Upper lobe of left lung (tissue), 6 donors: ENCODE results near the gene GRHL3. TPM values are rescaled to one million over a fixed set of nuclear protein-coding genes. Genes with fewer than 3 reads are reported as not detected.

Experiments
- ATAC-seq, 2 donors: fragments of 200-7000 bp; cut with Tn5 transposase; one replicate each; pipeline ENCODE4 v1.9.1; 2022; ENCODE audit warnings: mild to moderate bottlenecking in 2 of 2, moderate library complexity in 2 of 2; ENCODE audit not compliant: low FRiP score in 2 of 2
- DNase-seq, 2 donors: peaks; one replicate each; pipeline ENCODE4 v3.0.0-alpha.2; 2019 to 2020
- H3K27ac ChIP-seq, 4 donors: fragments of 200-600 bp; sonication (generic); one replicate each; pipeline ENCODE4 v1.5.1; 2016 to 2019
- H3K27me3 ChIP-seq, 4 donors: fragments of 200-600 bp; sonication (generic); one replicate each; pipeline ENCODE4 v1.5.1; 2017 to 2019
- H3K36me3 ChIP-seq, 4 donors: fragments of 200-600 bp; sonication (generic); one replicate each; pipeline ENCODE4 v1.5.1; 2016 to 2019
- H3K4me1 ChIP-seq, 4 donors: fragments of 200-600 bp; sonication (generic); one replicate each; pipeline ENCODE4 v1.5.1; 2018 to 2019
- H3K4me3 ChIP-seq, 4 donors: fragments of 200-600 bp; sonication (generic); one replicate each; pipeline ENCODE4 v1.5.1; 2017 to 2019; ENCODE audit warnings: mild to moderate bottlenecking in 2 of 4, moderate library complexity in 1 of 4
- H3K9me3 ChIP-seq, 4 donors: fragments of 200-600 bp; sonication (generic); one replicate each; pipeline ENCODE4 v1.5.1; 2018 to 2019
- CTCF ChIP-seq, 6 experiments: fragments of 450-650 bp in 4 of 6; fragments of 200-600 bp in 2 of 6; sonication (generic) in 2 of 6; IDR thresholded peaks; one replicate each; pipeline ENCODE4 v1.5.1; 2016 to 2019; ENCODE audit warnings: antibody characterized with exemption in 6 of 6
- EP300 ChIP-seq, 4 donors: sonication (generic); formaldehyde crosslinking; IDR thresholded peaks; one replicate each; pipeline ENCODE4 v1.5.1; 2017; ENCODE audit warnings: antibody characterized with exemption in 4 of 4, control low read depth in 2 of 4
- POLR2A ChIP-seq, 4 donors: fragments of 450-650 bp; IDR thresholded peaks; one replicate each; pipeline ENCODE4 v1.5.1; 2016 to 2017; ENCODE audit warnings: antibody characterized with exemption in 4 of 4, mild to moderate bottlenecking in 2 of 4
- POLR2AphosphoS5 ChIP-seq, 2 donors: sonication (generic); formaldehyde crosslinking; IDR thresholded peaks; one replicate each; pipeline ENCODE4 v1.5.1; 2017; ENCODE audit warnings: antibody characterized with exemption in 2 of 2
- WGBS, 2 donors: methylation state at CpG; one replicate each; pipeline ENCODE4 v1.1.5; 2017 to 2018; 5-methylcytosine and 5-hydroxymethylcytosine counted together
- total RNA-seq, 6 donors: library from RNA; depleted of rRNA in 4 of 6; stranded (reverse); fragments of >200 nt in 4 of 6; gene quantifications; one replicate each; pipeline versions ENCODE4 v1.1.0 to v1.2.1, GENCODE V29; 2016 to 2021
- donor health status: DM: no; HTN: no; CAD: no; lungs with moderate emphysema.
- donor health status: DM: no; HTN: yes; CAD: no; lungs with severe emphysema.

Gene GRHL3
- total RNA-seq, 6 donors from 2014 or later = 0.09 to 0.24 TPM; not detected in 4

- Histone ChIP-seq H3K4me1 (no peaks in the 10 kb centered on the region), H3K9me3 (no peaks in the 10 kb centered on the region), H3K27ac (no peak overlapping the region), H3K36me3 (peaks cover 0 to 20% (median 11%) of the 10 kb centered on the region in 4 donors), H3K27me3 (no peaks in the 10 kb centered on the region), H3K4me3 (no peak overlapping the region)
- ATAC-seq (no peak), DNase-seq (no peak)
- TF ChIP-seq POLR2AphosphoS5 (IDR thresholded peaks at IDR 0.05) (no peak), EP300 (IDR thresholded peaks at IDR 0.05) (no peak), CTCF (IDR thresholded peaks at IDR 0.05) (no peak), POLR2A (IDR thresholded peaks at IDR 0.05) (no peak)
- WGBS, 2 donors = 83 to 87% methylated on average over 3 of the region's 3 CpGs
Observed at GRCh38 chr1:24355466-24355865, 36.3 kb downstream of the GRHL3 start.

GRCh38 chr1:24357038-24357437, 37.9 kb downstream of the GRHL3 start:
- H3K27ac ChIP-seq = no peak overlapping the region
- no peaks in the 10 kb centered on the region for H3K4me1 ChIP-seq
- no peak for ATAC-seq
- no peaks in the 10 kb centered on the region for H3K9me3 ChIP-seq
- H3K27me3 ChIP-seq = no peaks in the 10 kb centered on the region
- no peak overlapping the region for H3K4me3 ChIP-seq
- no peak for TF ChIP-seq POLR2A (IDR thresholded peaks at IDR 0.05)
- no peak for TF ChIP-seq POLR2AphosphoS5 (IDR thresholded peaks at IDR 0.05)
- no peak for TF ChIP-seq EP300 (IDR thresholded peaks at IDR 0.05)
- no peak for TF ChIP-seq CTCF (IDR thresholded peaks at IDR 0.05)
- H3K36me3 ChIP-seq = peaks cover 0 to 20% (median 11%) of the 10 kb centered on the region in 4 donors
- WGBS, 2 donors = 94 to 98% methylated on average over 3 to 7 of the region's 7 CpGs
- peak in 1 of 2 donors; percentile 51 for DNase-seq

- 94 to 97% methylated on average over 10 of the region's 10 CpGs for WGBS, 2 donors
Observed at GRCh38 chr1:24360681-24361080, 41.5 kb downstream of the GRHL3 start.

GRCh38 chr1:24361811-24362210, 42.7 kb downstream of the GRHL3 start:
- no peaks in the 10 kb centered on the region for H3K9me3 ChIP-seq
- no peak for ATAC-seq
- 97 to 100% methylated on average over 3 of the region's 3 CpGs for WGBS, 2 donors
- H3K4me1 ChIP-seq = peaks cover 0 to 10% (median 0%) of the 10 kb centered on the region in 4 donors
- no peak overlapping the region for H3K27ac ChIP-seq
- no peaks in the 10 kb centered on the region for H3K27me3 ChIP-seq
- H3K4me3 ChIP-seq = no peak overlapping the region
- peaks cover 0 to 20% (median 11%) of the 10 kb centered on the region in 4 donors for H3K36me3 ChIP-seq
- no peak for DNase-seq
- TF ChIP-seq EP300 (IDR thresholded peaks at IDR 0.05) = no peak
- TF ChIP-seq POLR2A (IDR thresholded peaks at IDR 0.05) = no peak
- no peak for TF ChIP-seq CTCF (IDR thresholded peaks at IDR 0.05)
- no peak for TF ChIP-seq POLR2AphosphoS5 (IDR thresholded peaks at IDR 0.05)

More at GRCh38 chr1:24360681-24361080, 41.5 kb downstream of the GRHL3 start:
- Histone ChIP-seq H3K9me3 (no peaks in the 10 kb centered on the region), H3K36me3 (peaks cover 0 to 20% (median 11%) of the 10 kb centered on the region in 4 donors), H3K27ac (no peak overlapping the region), H3K4me3 (no peak overlapping the region), H3K27me3 (no peaks in the 10 kb centered on the region), H3K4me1 (peaks cover 0 to 10% (median 0%) of the 10 kb centered on the region in 4 donors)
- TF ChIP-seq EP300 (IDR thresholded peaks at IDR 0.05) (no peak), CTCF (IDR thresholded peaks at IDR 0.05) (no peak), POLR2AphosphoS5 (IDR thresholded peaks at IDR 0.05) (no peak), POLR2A (IDR thresholded peaks at IDR 0.05) (no peak)
- ATAC-seq (no peak), DNase-seq (peak in 1 of 2 donors; percentile 69)

- TF ChIP-seq EP300 (IDR thresholded peaks at IDR 0.05) = no peak
- TF ChIP-seq POLR2A (IDR thresholded peaks at IDR 0.05) = no peak
- TF ChIP-seq CTCF (IDR thresholded peaks at IDR 0.05) = no peak
- no peak overlapping the region for H3K4me3 ChIP-seq
- H3K9me3 ChIP-seq = no peaks in the 10 kb centered on the region
- H3K36me3 ChIP-seq = peaks cover 0 to 19% (median 10%) of the 10 kb centered on the region in 4 donors
- H3K27me3 ChIP-seq = no peaks in the 10 kb centered on the region
- peaks cover 0 to 10% (median 0%) of the 10 kb centered on the region in 4 donors for H3K4me1 ChIP-seq
- H3K27ac ChIP-seq = no peak overlapping the region
- DNase-seq = no peak
- 86 to 100% methylated on average over 2 of the region's 2 CpGs for WGBS, 2 donors
- ATAC-seq = no peak
Observed at GRCh38 chr1:24362396-24362795, 43.2 kb downstream of the GRHL3 start.
